BJ (cell line): ENCODE results near the gene KCNJ12. TPM values are rescaled to one million over a fixed set of nuclear protein-coding genes. Genes with fewer than 3 reads are reported as not detected.

Source experiments
- CTCF ChIA-PET: fragments of 350-600 bp; formaldehyde crosslinking; extraction: SDS; loops from one replicate; lab custom pipeline; 2021; ENCODE audit warnings: antibody characterized with exemption, inconsistent platforms; lab: Yijun Ruan, JAX
- POLR2A ChIA-PET: fragments of 300-600 bp; sonication (Branson Sonifier 250); formaldehyde crosslinking; extraction: SDS; loops from one replicate; lab custom pipeline; 2021; ENCODE audit warnings: antibody characterized with exemption; lab: Charles Lee
- DNase-seq: peaks from one replicate; pipeline ENCODE4 v3.0.0-alpha.2; 2011; ENCODE audit warnings: low read depth
- H3K27me3 ChIP-seq: 2 replicates; pipeline ENCODE4 v1.6.0; 2011; ENCODE audit warnings: low read length; ENCODE audit not compliant: control insufficient read depth, insufficient read depth
- H3K36me3 ChIP-seq: 2 replicates; pipeline ENCODE4 v1.5.1; 2011; ENCODE audit warnings: low read length; ENCODE audit not compliant: control insufficient read depth, insufficient read depth
- H3K4me3 ChIP-seq: 2 replicates; pipeline ENCODE4 v1.5.1; 2011; ENCODE audit warnings: low read depth, mild to moderate bottlenecking, control low read depth, low read length
- polyA plus RNA-seq: library from polyadenylated mRNA; depleted of rRNA; stranded (reverse); fragments of >200 nt; gene quantifications from 2 replicates; pipeline ENCODE4 v1.2.3, GENCODE V29; 2011
- TF ChIP-seq, protein P1 (sequence below): IDR thresholded peaks from 2 replicates; pipeline ENCODE4 v1.5.1; 2011; ENCODE audit warnings: low read depth, mild to moderate bottlenecking, control low read depth, inconsistent platforms, low read length, moderate library complexity; ENCODE audit not compliant: insufficient read depth

KCNJ12 gene
- polyA plus RNA-seq, 1 experiment, result 0.13 TPM

DNA sequence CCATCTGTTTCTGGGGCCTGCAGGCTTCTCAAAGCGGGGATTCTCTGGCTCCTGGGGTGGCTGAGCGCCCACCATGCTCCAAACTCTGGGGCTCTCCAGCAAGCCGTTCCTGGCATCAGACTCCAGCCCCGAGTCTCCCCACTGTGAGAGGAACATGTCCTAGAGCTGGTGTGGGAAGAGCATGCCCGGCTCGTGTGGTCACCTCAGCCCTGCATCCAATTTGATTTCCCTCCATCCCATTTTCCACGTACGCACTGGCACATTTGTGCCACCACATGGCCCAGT is 23.2 kb upstream of the KCNJ12 start:
- Histone ChIP-seq H3K4me3 (no peak overlapping the region), H3K27me3 (peaks cover 4% of the 10 kb centered on the region), H3K36me3 (no peaks in the 10 kb centered on the region)
- TF ChIP-seq, protein P1, sequence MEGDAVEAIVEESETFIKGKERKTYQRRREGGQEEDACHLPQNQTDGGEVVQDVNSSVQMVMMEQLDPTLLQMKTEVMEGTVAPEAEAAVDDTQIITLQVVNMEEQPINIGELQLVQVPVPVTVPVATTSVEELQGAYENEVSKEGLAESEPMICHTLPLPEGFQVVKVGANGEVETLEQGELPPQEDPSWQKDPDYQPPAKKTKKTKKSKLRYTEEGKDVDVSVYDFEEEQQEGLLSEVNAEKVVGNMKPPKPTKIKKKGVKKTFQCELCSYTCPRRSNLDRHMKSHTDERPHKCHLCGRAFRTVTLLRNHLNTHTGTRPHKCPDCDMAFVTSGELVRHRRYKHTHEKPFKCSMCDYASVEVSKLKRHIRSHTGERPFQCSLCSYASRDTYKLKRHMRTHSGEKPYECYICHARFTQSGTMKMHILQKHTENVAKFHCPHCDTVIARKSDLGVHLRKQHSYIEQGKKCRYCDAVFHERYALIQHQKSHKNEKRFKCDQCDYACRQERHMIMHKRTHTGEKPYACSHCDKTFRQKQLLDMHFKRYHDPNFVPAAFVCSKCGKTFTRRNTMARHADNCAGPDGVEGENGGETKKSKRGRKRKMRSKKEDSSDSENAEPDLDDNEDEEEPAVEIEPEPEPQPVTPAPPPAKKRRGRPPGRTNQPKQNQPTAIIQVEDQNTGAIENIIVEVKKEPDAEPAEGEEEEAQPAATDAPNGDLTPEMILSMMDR, result no peak
- DNase-seq, result no peak
- CTCF ChIA-PET, result no interaction called here
- POLR2A ChIA-PET, result no interaction called here

DNA sequence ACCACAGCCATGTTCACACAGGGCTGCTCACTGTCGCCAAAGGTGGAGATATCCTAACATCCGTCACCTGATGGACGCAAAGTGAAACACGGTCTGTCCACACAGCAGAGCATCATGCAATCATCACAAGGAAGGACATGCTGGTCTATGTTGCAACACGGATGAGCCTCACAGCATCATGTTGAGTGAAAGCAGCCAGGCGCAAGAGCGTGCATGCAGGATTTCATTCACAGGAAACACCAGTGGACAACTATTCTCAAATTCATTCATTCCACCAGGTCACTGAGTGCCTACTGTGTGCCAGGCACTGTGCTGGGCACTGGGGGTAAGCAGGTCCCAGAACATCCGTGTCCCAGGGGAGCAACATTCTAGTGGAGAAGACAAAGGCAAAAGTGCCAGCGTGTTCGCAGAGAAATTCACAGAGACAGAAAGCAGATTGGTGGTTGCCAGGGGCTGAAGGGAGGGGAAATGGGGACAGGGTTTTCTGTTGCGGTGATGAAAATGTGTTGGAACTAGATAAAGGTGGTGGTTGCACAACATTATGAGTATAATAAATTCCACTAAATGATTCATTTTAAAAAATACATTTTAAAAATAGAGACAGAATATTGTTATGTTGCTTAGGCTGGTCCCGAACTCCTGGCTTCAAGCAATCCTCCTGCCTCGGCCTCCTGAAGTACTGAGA is 22.7 kb upstream of the KCNJ12 start:
- Histone ChIP-seq H3K27me3 (peaks cover 4% of the 10 kb centered on the region), H3K4me3 (no peak overlapping the region), H3K36me3 (no peaks in the 10 kb centered on the region)
- TF ChIP-seq, protein P1, result no peak
- ChIA-PET CTCF (no interaction called here), POLR2A (no interaction called here)
- DNase-seq, result no peak

DNA sequence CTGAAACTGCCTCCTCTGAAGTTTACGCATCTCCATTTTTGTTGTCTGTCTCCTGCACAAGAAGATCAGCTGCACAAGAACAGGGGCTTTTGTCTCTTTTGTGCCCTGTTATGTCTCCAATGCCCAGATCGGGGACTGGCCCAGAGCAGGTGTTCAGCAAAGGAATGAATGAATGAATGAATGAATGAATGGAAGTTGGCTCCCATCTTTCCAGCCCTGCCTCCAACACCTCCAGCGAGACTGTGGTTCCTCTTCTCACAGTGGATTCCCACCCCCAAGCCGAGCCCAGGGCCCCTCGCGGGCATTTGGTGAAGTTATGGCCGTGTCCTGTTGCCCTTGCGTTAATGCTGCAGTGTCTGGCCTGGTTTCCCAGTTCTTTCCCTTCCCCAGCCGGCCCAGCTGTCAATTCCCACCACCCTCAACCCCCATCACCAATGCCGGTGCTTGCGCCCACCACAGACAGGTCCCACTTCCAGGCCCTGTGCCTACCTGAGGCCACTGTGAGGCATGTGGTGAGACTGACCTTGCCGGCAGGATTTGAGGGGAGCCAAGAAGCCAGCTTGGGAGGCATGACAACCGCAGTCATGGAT is 21.3 kb upstream of the KCNJ12 start:
- CTCF ChIA-PET, result no interaction called here
- TF ChIP-seq, protein P1, result no peak
- no peak overlapping the region for H3K4me3 ChIP-seq
- no peak for DNase-seq
- POLR2A ChIA-PET, result no interaction called here
- no peaks in the 10 kb centered on the region for H3K36me3 ChIP-seq
- H3K27me3 ChIP-seq, result peaks cover 4% of the 10 kb centered on the region

GRCh38 chr17:21355586-21355985 is 20.6 kb upstream of the KCNJ12 start:
- CTCF ChIA-PET, result no interaction called here
- POLR2A ChIA-PET, result no interaction called here

DNA sequence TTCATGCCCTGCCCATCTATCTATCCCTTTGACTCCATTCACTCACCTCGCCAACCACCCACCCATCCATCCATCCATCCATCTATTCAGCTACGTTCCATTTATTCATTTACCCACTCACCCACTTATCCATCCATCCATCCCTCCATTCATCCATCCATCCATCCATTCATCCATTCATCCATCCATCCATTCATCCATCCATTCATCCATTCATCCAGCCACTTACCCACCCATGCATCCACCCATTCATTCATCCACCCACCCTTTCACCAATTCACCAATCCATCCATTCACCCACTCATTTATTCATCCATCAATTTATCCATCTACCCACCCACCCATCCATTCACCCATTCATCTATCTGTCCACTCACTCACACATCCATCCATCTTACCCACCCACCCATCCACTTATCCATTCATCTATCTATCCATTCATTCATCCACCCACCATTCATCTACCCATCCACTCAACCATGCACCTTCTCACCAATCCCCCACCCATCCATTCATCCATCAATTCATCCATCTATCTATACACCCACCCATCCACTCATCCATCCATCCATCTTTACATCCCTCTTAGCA is 19.5 kb upstream of the KCNJ12 start:
- H3K36me3 ChIP-seq, result no peaks in the 10 kb centered on the region
- no peak for DNase-seq
- H3K27me3 ChIP-seq, result peaks cover 7% of the 10 kb centered on the region
- CTCF ChIA-PET, result no interaction called here
- POLR2A ChIA-PET, result no interaction called here
- TF ChIP-seq, protein P1, result no peak
- H3K4me3 ChIP-seq, result no peak overlapping the region

More at GRCh38 chr17:21355586-21355985, 20.6 kb upstream of the KCNJ12 start:
- H3K4me3 ChIP-seq, result no peak overlapping the region
- TF ChIP-seq, protein P1, result no peak
- H3K27me3 ChIP-seq, result peaks cover 7% of the 10 kb centered on the region
- DNase-seq, result no peak
- no peaks in the 10 kb centered on the region for H3K36me3 ChIP-seq
